Endodermal cell (in vitro differentiated cells): Measurements from ENCODE around the gene ERICH6. TPM values are rescaled to one million over a fixed set of nuclear protein-coding genes. Genes with fewer than 3 reads are reported as not detected.

ENCODE experiments used
- DNase-seq: peaks from one replicate; pipeline ENCODE4 v3.0.0-alpha.2; 2017
- H3K27ac ChIP-seq: 2 replicates; pipeline ENCODE4 v1.5.1; 2013; ENCODE audit warnings: mild to moderate bottlenecking, low read depth, low read length, moderate library complexity
- H3K27me3 ChIP-seq: 2 replicates; pipeline ENCODE4 v1.6.1; 2013; ENCODE audit warnings: mild to moderate bottlenecking, low read length, moderate library complexity; ENCODE audit not compliant: insufficient read depth, control insufficient read depth, poor library complexity, severe bottlenecking
- H3K36me3 ChIP-seq: 2 replicates; pipeline ENCODE4 v1.7.0; 2013; ENCODE audit warnings: mild to moderate bottlenecking, low read length, moderate library complexity; ENCODE audit not compliant: control insufficient read depth, insufficient read depth
- H3K4me1 ChIP-seq: one replicate; pipeline ENCODE4 v1.7.0; 2013; ENCODE audit warnings: low read length; ENCODE audit not compliant: control insufficient read depth, insufficient read depth
- H3K4me3 ChIP-seq: 2 replicates; pipeline ENCODE4 v1.5.1; 2013; ENCODE audit warnings: mild to moderate bottlenecking, low read length, moderate library complexity
- H3K9ac ChIP-seq: 2 replicates; pipeline ENCODE4 v1.6.1; 2013; ENCODE audit warnings: mild to moderate bottlenecking, low read length, moderate library complexity; ENCODE audit not compliant: poor library complexity, severe bottlenecking; ENCODE audit errors: extremely low read depth
- H3K9me3 ChIP-seq: 2 replicates; pipeline ENCODE4 v1.6.1; 2013; ENCODE audit warnings: mild to moderate bottlenecking, low read length, moderate library complexity; ENCODE audit not compliant: control insufficient read depth
- H3K27ac Mint-ChIP-seq: 2 replicates; pipeline ENCODE4 v1.8.0; 2020; ENCODE audit warnings: mixed read lengths
- H3K27me3 Mint-ChIP-seq: 2 replicates; pipeline ENCODE4 v1.8.0; 2021; ENCODE audit warnings: mild to moderate bottlenecking, mixed read lengths; ENCODE audit not compliant: insufficient read depth
- H3K36me3 Mint-ChIP-seq: 2 replicates; pipeline ENCODE4 v1.8.0; 2020; ENCODE audit warnings: low read depth, mixed read lengths
- H3K4me1 Mint-ChIP-seq: 2 replicates; pipeline ENCODE4 v1.8.0; 2020; ENCODE audit warnings: mixed read lengths
- H3K4me3 Mint-ChIP-seq: 2 replicates; pipeline ENCODE4 v1.8.0; 2020; ENCODE audit warnings: mild to moderate bottlenecking, moderate library complexity, mixed read lengths
- H3K9me3 Mint-ChIP-seq: 2 replicates; pipeline ENCODE4 v1.8.0; 2020; ENCODE audit warnings: mild to moderate bottlenecking, mixed read lengths
- WGBS, 2 experiments: methylation state at CpG; one replicate each; pipeline versions ENCODE4 v1.1.5 to v1.1.7; 2013; ENCODE audit warnings: missing lambda C conversion rate in 2 of 2, mixed read lengths in 1 of 2; ENCODE audit not compliant: insufficient coverage in 1 of 2, insufficient read length in 1 of 2; 5-methylcytosine and 5-hydroxymethylcytosine counted together
- total RNA-seq, 2 donors: library from RNA; stranded (reverse); fragmentation: NEBNext Ultra II Directional in 1 of 2; extraction: Animal tissue kit (Norgen Biotek cat#: 25700) in 1 of 2; gene quantifications; 2 replicates in 1 of 2; 3 replicates in 1 of 2; pipeline ENCODE4 v1.2.1, GENCODE V29; 2021
- TF ChIP-seq, protein P1 (sequence below): fragments of 200-600 bp; sonication (generic); conservative IDR thresholded peaks from 2 replicates; pipeline ENCODE4 v1.5.0; 2021; ENCODE audit warnings: antibody characterized with exemption, mild to moderate bottlenecking

ERICH6 gene
- total RNA-seq, 2 donors from 2014 or later: 0.42 TPM; not detected in 1

DNA sequence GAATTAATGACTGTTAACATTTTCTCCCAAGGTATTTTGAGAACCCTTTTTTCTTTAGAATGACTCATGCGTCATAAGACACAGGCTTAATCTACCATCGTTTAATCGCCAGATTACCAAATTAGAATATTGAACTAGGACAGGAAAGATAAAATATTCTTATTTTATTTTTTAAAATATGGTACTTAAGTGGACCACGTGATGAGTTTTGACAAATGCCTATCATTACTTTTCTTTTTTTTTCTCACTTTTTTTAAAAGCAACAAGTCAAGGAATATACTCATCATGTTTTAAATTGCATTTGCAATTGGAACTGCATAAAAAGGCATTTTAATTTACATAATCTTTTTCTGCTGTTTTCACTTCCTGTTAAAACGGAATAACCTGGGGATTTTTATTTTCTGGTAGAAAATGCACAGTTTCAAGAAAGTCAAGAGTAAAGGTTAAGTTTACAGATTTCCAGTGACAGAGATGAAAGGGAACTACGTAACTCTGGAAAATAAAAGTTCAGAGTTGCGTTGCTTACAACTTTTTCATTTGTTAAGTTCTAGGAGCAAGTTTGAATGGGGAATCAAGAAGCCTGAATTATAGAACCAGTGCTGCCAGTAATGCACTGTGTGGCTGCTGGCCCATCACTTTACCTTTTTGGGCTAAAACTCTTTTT is 35.6 kb upstream of the ERICH6 start:
- WGBS, 2 experiments: 92 to 94% methylated on average over 2 to 5 of the region's 7 CpGs
- H3K4me3 ChIP-seq: no peak overlapping the region
- Mint-ChIP-seq H3K4me3 (no peak overlapping the region), H3K36me3 (peaks cover 18% of the 10 kb centered on the region), H3K27ac (peak overlapping the region; percentile 84), H3K27me3 (peaks cover 3% of the 10 kb centered on the region), H3K4me1 (peaks cover 57% of the 10 kb centered on the region), H3K9me3 (no peaks in the 10 kb centered on the region)
- H3K36me3 ChIP-seq: peaks cover 7% of the 10 kb centered on the region
- TF ChIP-seq, protein P1, sequence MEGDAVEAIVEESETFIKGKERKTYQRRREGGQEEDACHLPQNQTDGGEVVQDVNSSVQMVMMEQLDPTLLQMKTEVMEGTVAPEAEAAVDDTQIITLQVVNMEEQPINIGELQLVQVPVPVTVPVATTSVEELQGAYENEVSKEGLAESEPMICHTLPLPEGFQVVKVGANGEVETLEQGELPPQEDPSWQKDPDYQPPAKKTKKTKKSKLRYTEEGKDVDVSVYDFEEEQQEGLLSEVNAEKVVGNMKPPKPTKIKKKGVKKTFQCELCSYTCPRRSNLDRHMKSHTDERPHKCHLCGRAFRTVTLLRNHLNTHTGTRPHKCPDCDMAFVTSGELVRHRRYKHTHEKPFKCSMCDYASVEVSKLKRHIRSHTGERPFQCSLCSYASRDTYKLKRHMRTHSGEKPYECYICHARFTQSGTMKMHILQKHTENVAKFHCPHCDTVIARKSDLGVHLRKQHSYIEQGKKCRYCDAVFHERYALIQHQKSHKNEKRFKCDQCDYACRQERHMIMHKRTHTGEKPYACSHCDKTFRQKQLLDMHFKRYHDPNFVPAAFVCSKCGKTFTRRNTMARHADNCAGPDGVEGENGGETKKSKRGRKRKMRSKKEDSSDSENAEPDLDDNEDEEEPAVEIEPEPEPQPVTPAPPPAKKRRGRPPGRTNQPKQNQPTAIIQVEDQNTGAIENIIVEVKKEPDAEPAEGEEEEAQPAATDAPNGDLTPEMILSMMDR: no peak
- DNase-seq: no peak
- H3K27ac ChIP-seq: no peak overlapping the region
- H3K9me3 ChIP-seq: no peaks in the 10 kb centered on the region
- H3K27me3 ChIP-seq: no peaks in the 10 kb centered on the region
- H3K4me1 ChIP-seq: peaks cover 27% of the 10 kb centered on the region
- peak overlapping the region; percentile 35 for H3K9ac ChIP-seq

DNA sequence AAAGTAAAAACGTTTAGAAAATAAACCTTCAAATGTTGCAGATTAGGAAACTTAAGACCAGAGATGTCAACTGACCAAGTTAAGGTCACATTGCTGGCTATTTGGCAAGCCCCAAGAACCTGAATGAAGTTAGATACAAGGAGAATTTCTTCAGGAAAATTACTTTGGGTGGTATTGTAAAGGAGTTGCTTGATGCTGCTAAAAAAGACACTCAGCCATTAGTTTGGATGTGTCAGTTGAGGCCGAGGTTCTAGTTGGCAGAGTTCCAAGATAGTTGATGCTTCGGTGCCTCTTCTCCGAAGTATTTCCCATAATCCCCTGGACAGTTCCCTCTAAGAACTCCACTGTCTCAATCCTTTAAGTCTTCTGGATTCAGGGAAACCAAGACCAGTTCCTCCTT is 35.0 kb upstream of the ERICH6 start:
- Mint-ChIP-seq H3K4me1 (peaks cover 57% of the 10 kb centered on the region), H3K27ac (peak overlapping the region; percentile 84), H3K4me3 (no peak overlapping the region), H3K9me3 (no peaks in the 10 kb centered on the region), H3K27me3 (peaks cover 3% of the 10 kb centered on the region), H3K36me3 (peaks cover 18% of the 10 kb centered on the region)
- no peaks in the 10 kb centered on the region for H3K27me3 ChIP-seq
- H3K36me3 ChIP-seq: peaks cover 7% of the 10 kb centered on the region
- no peaks in the 10 kb centered on the region for H3K9me3 ChIP-seq
- H3K4me3 ChIP-seq: no peak overlapping the region
- WGBS, 2 experiments: 38 to 72% methylated on average over 2 to 4 of the region's 4 CpGs
- no peak overlapping the region for H3K27ac ChIP-seq
- DNase-seq: no peak
- H3K9ac ChIP-seq: peak overlapping the region; percentile 35
- peaks cover 27% of the 10 kb centered on the region for H3K4me1 ChIP-seq
- TF ChIP-seq, protein P1: no peak

DNA sequence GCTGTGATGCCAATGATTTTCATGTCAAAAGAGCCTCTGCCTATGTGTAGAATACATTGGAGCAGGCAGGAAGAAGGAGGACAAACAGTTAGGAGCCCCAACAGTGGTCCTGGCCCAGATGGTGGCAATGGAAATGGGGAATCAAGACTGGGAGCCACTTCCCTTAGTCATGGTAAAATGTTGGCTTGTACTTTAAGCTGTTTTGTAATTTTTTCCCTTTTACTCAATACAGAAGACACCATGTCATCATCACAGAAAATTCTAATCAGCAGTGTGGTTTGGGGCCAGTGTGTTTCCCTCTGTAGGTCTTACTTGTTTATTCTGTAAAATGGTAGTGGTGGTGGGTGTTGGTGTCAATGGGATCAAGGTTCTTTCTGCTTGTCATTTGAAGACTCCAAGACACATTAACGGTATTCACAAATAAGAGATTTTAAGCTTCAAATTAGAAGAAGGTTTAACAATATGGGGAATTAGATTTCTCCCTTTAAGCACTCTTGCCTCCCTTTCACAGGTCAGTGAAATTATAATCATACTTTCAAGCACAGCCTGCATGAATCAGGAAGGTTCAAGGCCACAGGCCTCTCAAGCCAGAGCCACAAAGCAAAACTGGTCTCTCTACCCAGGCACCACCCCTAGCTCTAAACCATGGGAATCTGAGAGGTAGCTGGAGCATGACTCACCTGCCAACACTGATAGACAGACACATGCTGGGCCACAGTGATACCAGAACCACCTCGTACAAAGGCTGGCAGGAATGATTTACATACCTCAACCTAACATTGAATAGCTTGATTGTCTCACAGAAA is 34.4 kb upstream of the ERICH6 start:
- no peak overlapping the region for H3K4me3 ChIP-seq
- no peak overlapping the region for H3K27ac ChIP-seq
- Mint-ChIP-seq H3K4me1 (peaks cover 58% of the 10 kb centered on the region), H3K4me3 (no peak overlapping the region), H3K27ac (peak overlapping the region; percentile 84), H3K27me3 (peaks cover 3% of the 10 kb centered on the region), H3K36me3 (peaks cover 18% of the 10 kb centered on the region), H3K9me3 (no peaks in the 10 kb centered on the region)
- peak overlapping the region; percentile 35 for H3K9ac ChIP-seq
- no peaks in the 10 kb centered on the region for H3K27me3 ChIP-seq
- no peaks in the 10 kb centered on the region for H3K9me3 ChIP-seq
- WGBS, 2 experiments: 56% methylated on average over 2 of the region's 2 CpGs; no CpG with 5 or more reads in 1 of the 2 experiments
- H3K36me3 ChIP-seq: peaks cover 7% of the 10 kb centered on the region
- TF ChIP-seq, protein P1: no peak
- peak; percentile 90 for DNase-seq
- peaks cover 27% of the 10 kb centered on the region for H3K4me1 ChIP-seq
